Stimulated activated CD4-positive, alpha-beta T cell treated with anti-CD3 and anti-CD28 coated beads, Interleukin-12 subunit alpha, Interleukin-12 subunit beta, amount 100 ng/mL, for 4 hours (primary cell): ENCODE data around the gene CHSY1.

Experiments used
- DNase-seq: peaks from one replicate; pipeline ENCODE4 v3.0.0-alpha.2; 2020

The CHSY1 gene

GRCh38 chr15:101267320-101268104 is 15.7 kb upstream of the CHSY1 start:
- no peak for DNase-seq

- no peak for DNase-seq
Measured at GRCh38 chr15:101266787-101267186, 14.9 kb upstream of the CHSY1 start.

GRCh38 chr15:101266034-101266433 is 14.2 kb upstream of the CHSY1 start:
- DNase-seq = no peak

GRCh38 chr15:101264911-101265641 is 13.2 kb upstream of the CHSY1 start:
- DNase-seq = no peak

GRCh38 chr15:101264011-101264410 is 12.2 kb upstream of the CHSY1 start:
- DNase-seq = no peak

- DNase-seq = no peak
Measured at GRCh38 chr15:101262551-101262950, 10.7 kb upstream of the CHSY1 start.

- DNase-seq = peak; percentile 38
Measured at GRCh38 chr15:101258238-101259144, 6.6 kb upstream of the CHSY1 start.

GRCh38 chr15:101256757-101257156 is 4.9 kb upstream of the CHSY1 start:
- DNase-seq = no peak

GRCh38 chr15:101255615-101256241 is 3.9 kb upstream of the CHSY1 start:
- no peak for DNase-seq

- DNase-seq = no peak
Measured at GRCh38 chr15:101255051-101255395, 3.2 kb upstream of the CHSY1 start.

- no peak for DNase-seq
Measured at GRCh38 chr15:101254157-101255050, 2.6 kb upstream of the CHSY1 start.

- no peak for DNase-seq
Measured at GRCh38 chr15:101252836-101253235, 988 bp upstream of the CHSY1 start.

GRCh38 chr15:101250873-101251829 is 697 bp downstream of the CHSY1 start:
- peak; percentile 52 for DNase-seq

- DNase-seq = no peak
Measured at GRCh38 chr15:101250341-101250831, 1.5 kb downstream of the CHSY1 start.

GRCh38 chr15:101248274-101248673 is 3.6 kb downstream of the CHSY1 start:
- no peak for DNase-seq

GRCh38 chr15:101246824-101247745 is 4.8 kb downstream of the CHSY1 start:
- DNase-seq = no peak

GRCh38 chr15:101246391-101246790 is 5.5 kb downstream of the CHSY1 start:
- DNase-seq = no peak

GRCh38 chr15:101244889-101245668 is 6.8 kb downstream of the CHSY1 start:
- no peak for DNase-seq
